ENCODE data around the gene ADD1. TPM values are rescaled to one million over a fixed set of nuclear protein-coding genes. Genes with fewer than 3 reads are reported as not detected.

ADD1 gene
- total RNA-seq, 1 donor from 2014 or later = 274 TPM

- peak; percentile 55 for TF ChIP-seq CTCF (IDR thresholded peaks at IDR 0.05)
- no peaks in the 10 kb centered on the region for H3K4me1 Mint-ChIP-seq (ENCODE audit: unreplicated experiment)
- H3K4me3 Mint-ChIP-seq (ENCODE audit: unreplicated experiment) = no peak overlapping the region
- no peaks in the 10 kb centered on the region for H3K9me3 Mint-ChIP-seq (ENCODE audit: unreplicated experiment)
- no peak for DNase-seq (ENCODE audit: extremely low spot score, unreplicated experiment)
- H3K36me3 Mint-ChIP-seq (ENCODE audit: unreplicated experiment) = peaks cover 65% of the 10 kb centered on the region
- no peaks in the 10 kb centered on the region for H3K27me3 Mint-ChIP-seq (ENCODE audit: unreplicated experiment)
- H3K27ac Mint-ChIP-seq (ENCODE audit: unreplicated experiment) = no peak overlapping the region
Measured at GRCh38 chr4:2948895-2949781, 105.5 kb downstream of the ADD1 start.

- no peak overlapping the region for H3K4me3 Mint-ChIP-seq (ENCODE audit: unreplicated experiment)
- peaks cover 66% of the 10 kb centered on the region for H3K36me3 Mint-ChIP-seq (ENCODE audit: unreplicated experiment)
Measured at GRCh38 chr4:2949782-2950125, 106.1 kb downstream of the ADD1 start.

GRCh38 chr4:2950221-2950989 is 106.8 kb downstream of the ADD1 start:
- DNase-seq (ENCODE audit: extremely low spot score, unreplicated experiment) = no peak
- Mint-ChIP-seq H3K27me3 (ENCODE audit: unreplicated experiment) (no peaks in the 10 kb centered on the region), H3K36me3 (ENCODE audit: unreplicated experiment) (peaks cover 60% of the 10 kb centered on the region), H3K27ac (ENCODE audit: unreplicated experiment) (no peak overlapping the region), H3K4me1 (ENCODE audit: unreplicated experiment) (no peaks in the 10 kb centered on the region), H3K4me3 (ENCODE audit: unreplicated experiment) (no peak overlapping the region), H3K9me3 (ENCODE audit: unreplicated experiment) (no peaks in the 10 kb centered on the region)
- no peak for TF ChIP-seq CTCF (IDR thresholded peaks at IDR 0.05)

More at GRCh38 chr4:2949782-2950125, 106.1 kb downstream of the ADD1 start:
- H3K4me1 Mint-ChIP-seq (ENCODE audit: unreplicated experiment) = no peaks in the 10 kb centered on the region
- no peaks in the 10 kb centered on the region for H3K9me3 Mint-ChIP-seq (ENCODE audit: unreplicated experiment)
- DNase-seq (ENCODE audit: extremely low spot score, unreplicated experiment) = no peak
- no peaks in the 10 kb centered on the region for H3K27me3 Mint-ChIP-seq (ENCODE audit: unreplicated experiment)
- H3K27ac Mint-ChIP-seq (ENCODE audit: unreplicated experiment) = no peak overlapping the region
- TF ChIP-seq CTCF (IDR thresholded peaks at IDR 0.05) = no peak

DNA sequence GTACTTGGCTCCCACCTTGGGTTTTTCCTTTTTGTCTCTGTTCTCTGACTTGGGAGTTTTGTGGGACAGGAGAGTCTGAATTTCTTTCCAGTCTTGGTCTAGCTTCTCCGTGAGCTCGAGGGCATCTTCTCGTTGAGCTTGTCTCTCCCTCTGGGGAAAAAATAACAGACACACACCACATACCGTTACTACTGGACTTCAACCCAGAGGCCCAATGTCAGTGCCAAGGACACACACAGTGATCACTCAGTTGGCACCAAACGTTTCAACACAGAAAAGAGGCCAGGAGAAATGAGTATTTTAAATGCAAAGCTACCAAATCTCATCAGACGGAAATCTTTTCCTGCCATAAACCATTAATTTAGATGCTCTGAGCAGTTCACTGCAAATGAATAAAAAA is 109.9 kb downstream of the ADD1 start:
- Mint-ChIP-seq H3K4me1 (ENCODE audit: unreplicated experiment) (peaks cover 7% of the 10 kb centered on the region), H3K27ac (ENCODE audit: unreplicated experiment) (no peak overlapping the region), H3K4me3 (ENCODE audit: unreplicated experiment) (no peak overlapping the region), H3K36me3 (ENCODE audit: unreplicated experiment) (peaks cover 61% of the 10 kb centered on the region), H3K9me3 (ENCODE audit: unreplicated experiment) (no peaks in the 10 kb centered on the region), H3K27me3 (ENCODE audit: unreplicated experiment) (no peaks in the 10 kb centered on the region)
- DNase-seq (ENCODE audit: extremely low spot score, unreplicated experiment) = no peak
- TF ChIP-seq CTCF (IDR thresholded peaks at IDR 0.05) = no peak

All from osteocyte (in vitro differentiated cells).